LHCN-M2 (cell line): ENCODE results near the gene HSD3B7. TPM values are rescaled to one million over a fixed set of nuclear protein-coding genes. Genes with fewer than 3 reads are reported as not detected.

Experiments
- DNase-seq: peaks from one replicate; pipeline ENCODE4 v3.0.0-alpha.2; 2012; ENCODE audit warnings: low read depth
- total RNA-seq: library from RNA; depleted of rRNA; stranded (reverse); fragments of >200 nt; gene quantifications from 2 replicates; pipeline ENCODE4 v1.2.3, GENCODE V29; 2014; rRNA removed

Gene HSD3B7
- total RNA-seq, 1 experiment from 2014 or later, result 143 TPM

GRCh38 chr16:31020536-31020935 is 35.5 kb downstream of the HSD3B7 start:
- no peak for DNase-seq

- peak; percentile 70 for DNase-seq
Observed at GRCh38 chr16:31022544-31023251, 37.7 kb downstream of the HSD3B7 start.

- no peak for DNase-seq
Observed at GRCh38 chr16:31023252-31023602, 38.2 kb downstream of the HSD3B7 start.

- no peak for DNase-seq
Observed at GRCh38 chr16:31023627-31024226, 38.7 kb downstream of the HSD3B7 start.

- no peak for DNase-seq
Observed at GRCh38 chr16:31025339-31025738, 40.3 kb downstream of the HSD3B7 start.

GRCh38 chr16:31029272-31029671 is 44.3 kb downstream of the HSD3B7 start:
- DNase-seq, result no peak

- no peak for DNase-seq
Observed at GRCh38 chr16:31031276-31031675, 46.3 kb downstream of the HSD3B7 start.

- DNase-seq, result peak; percentile 97
Observed at GRCh38 chr16:31032736-31033708, 48.0 kb downstream of the HSD3B7 start, which contains the start of gene STX4. Gene STX4, plus strand, starts transcription at chr16:31033558. Its CDS starts 248 bp downstream, at chr16:31033806.

GRCh38 chr16:31033709-31034492 is 48.9 kb downstream of the HSD3B7 start:
- DNase-seq, result peak; percentile 75

GRCh38 chr16:31036691-31037090 is 51.7 kb downstream of the HSD3B7 start:
- no peak for DNase-seq

Other genes starting within 250 kb of the HSD3B7 start
- 39.8 and 42.3 TPM in 2 replicates for gene PHKG2, start 236.8 kb upstream of the HSD3B7 start, total RNA-seq
- 4.0 and 5.1 TPM in 2 replicates for gene CFAP119, start 223.1 kb upstream of the HSD3B7 start, total RNA-seq
- 102 and 105 TPM in 2 replicates for gene RNF40, start 222.9 kb upstream of the HSD3B7 start, total RNA-seq
- 20.8 and 21.0 TPM in 2 replicates for gene ZNF629, start 198.0 kb upstream of the HSD3B7 start, total RNA-seq
- gene BCL7C, start 91.1 kb upstream of the HSD3B7 start, total RNA-seq, result 71.5 and 74.5 TPM in 2 replicates
- 2.5 and 4.1 TPM in 2 replicates for gene CTF1, start 88.6 kb upstream of the HSD3B7 start, total RNA-seq
- 28.6 and 33.2 TPM in 2 replicates for gene FBXL19, start 61.6 kb upstream of the HSD3B7 start, total RNA-seq
- 62.5 and 73.6 TPM in 2 replicates for gene ORAI3, start 36.1 kb upstream of the HSD3B7 start, total RNA-seq
- 2.4 and 3.4 TPM in 2 replicates for gene SETD1A, start 27.5 kb upstream of the HSD3B7 start, total RNA-seq
- gene STX1B, start 25.4 kb downstream of the HSD3B7 start, total RNA-seq, result 1.7 and 4.1 TPM in 2 replicates
- gene STX4, start 48.4 kb downstream of the HSD3B7 start, total RNA-seq, result 51.4 and 52.9 TPM in 2 replicates
- gene ZNF668, start 89.0 kb downstream of the HSD3B7 start, total RNA-seq, result 96.0 and 115 TPM in 2 replicates
- 28.5 and 33.0 TPM in 2 replicates for gene ZNF646, start 89.2 kb downstream of the HSD3B7 start, total RNA-seq
- gene PRSS53, start 103.7 kb downstream of the HSD3B7 start, total RNA-seq, result 9.2 and 9.7 TPM in 2 replicates
- gene VKORC1, start 109.6 kb downstream of the HSD3B7 start, total RNA-seq, result 390 and 435 TPM in 2 replicates
- 199 and 204 TPM in 2 replicates for gene BCKDK, start 123.2 kb downstream of the HSD3B7 start, total RNA-seq
- 30.5 and 30.7 TPM in 2 replicates for gene KAT8, start 132.5 kb downstream of the HSD3B7 start, total RNA-seq
- not detected in 2 replicates for gene PRSS8, start 150.5 kb downstream of the HSD3B7 start, total RNA-seq
- gene PRSS36, start 164.9 kb downstream of the HSD3B7 start, total RNA-seq, result 0.40 and 0.64 TPM in 2 replicates
- 42.3 and 58.2 TPM in 2 replicates for gene FUS, start 194.9 kb downstream of the HSD3B7 start, total RNA-seq
- gene PYCARD, start 217.6 kb downstream of the HSD3B7 start, total RNA-seq, result 7.7 and 10.8 TPM in 2 replicates
- gene TRIM72, start 228.9 kb downstream of the HSD3B7 start, total RNA-seq, result 52.4 and 56.5 TPM in 2 replicates
- not detected in 2 replicates for gene PYDC1, start 231.9 kb downstream of the HSD3B7 start, total RNA-seq